Activated T-cell treated with anti-CD3 and anti-CD28 coated beads, Interleukin-2, amount 50 U/mL, for 4 hours (primary cell): ENCODE measurements around the gene SFMBT2. TPM values are rescaled to one million over a fixed set of nuclear protein-coding genes. Genes with fewer than 3 reads are reported as not detected.
"Not testable (repeated sequence)": the region's sequence is repeated elsewhere in the genome, so short reads cannot be mapped to it uniquely, and the experiment has no call there.

Experiments
- ATAC-seq, 2 donors: fragments of 200-7000 bp; cut with Tn5 transposase; one replicate each; pipeline ENCODE4 v1.10.0; 2021
- DNase-seq: peaks from one replicate; pipeline ENCODE4 v3.0.0-alpha.2; 2020
- H3K27me3 Mint-ChIP-seq: one replicate; pipeline ENCODE4 v1.8.0; 2021; ENCODE audit warnings: low read depth, mixed read lengths
- H3K36me3 Mint-ChIP-seq: one replicate; pipeline ENCODE4 v1.8.0; 2022; ENCODE audit warnings: mixed read lengths; ENCODE audit not compliant: insufficient read depth
- H3K4me1 Mint-ChIP-seq: one replicate; pipeline ENCODE4 v1.8.0; 2021; ENCODE audit warnings: low read depth, mixed read lengths
- H3K4me3 Mint-ChIP-seq: one replicate; pipeline ENCODE4 v1.8.0; 2021; ENCODE audit warnings: mild to moderate bottlenecking, moderate library complexity, mixed read lengths
- H3K9me3 Mint-ChIP-seq: one replicate; pipeline ENCODE4 v1.8.0; 2021; ENCODE audit warnings: mixed read lengths
- total RNA-seq, 3 donors: library from RNA; stranded (reverse); gene quantifications; one replicate each; pipeline ENCODE4 v1.2.1, GENCODE V29; 2021

SFMBT2 gene
- total RNA-seq, 3 donors from 2014 or later: 16.4 to 22.0 (median 20.6) TPM

DNA sequence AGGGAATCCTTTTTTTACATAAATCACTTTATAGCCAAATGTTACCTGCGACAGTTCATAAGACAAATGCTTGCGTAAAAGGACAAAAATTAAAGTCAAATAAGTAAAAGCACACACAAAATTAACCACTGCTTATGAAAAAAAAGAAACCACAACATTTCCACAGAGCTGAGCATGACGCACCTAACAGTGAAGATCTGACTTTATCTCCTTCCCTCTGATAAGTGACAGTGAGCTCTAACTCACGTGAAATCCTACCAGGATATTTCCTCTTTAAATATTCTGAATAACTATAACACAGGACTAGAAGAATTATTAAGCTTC is 225.5 kb downstream of the SFMBT2 start:
- peaks cover 42% of the 10 kb centered on the region for H3K4me1 Mint-ChIP-seq

DNA sequence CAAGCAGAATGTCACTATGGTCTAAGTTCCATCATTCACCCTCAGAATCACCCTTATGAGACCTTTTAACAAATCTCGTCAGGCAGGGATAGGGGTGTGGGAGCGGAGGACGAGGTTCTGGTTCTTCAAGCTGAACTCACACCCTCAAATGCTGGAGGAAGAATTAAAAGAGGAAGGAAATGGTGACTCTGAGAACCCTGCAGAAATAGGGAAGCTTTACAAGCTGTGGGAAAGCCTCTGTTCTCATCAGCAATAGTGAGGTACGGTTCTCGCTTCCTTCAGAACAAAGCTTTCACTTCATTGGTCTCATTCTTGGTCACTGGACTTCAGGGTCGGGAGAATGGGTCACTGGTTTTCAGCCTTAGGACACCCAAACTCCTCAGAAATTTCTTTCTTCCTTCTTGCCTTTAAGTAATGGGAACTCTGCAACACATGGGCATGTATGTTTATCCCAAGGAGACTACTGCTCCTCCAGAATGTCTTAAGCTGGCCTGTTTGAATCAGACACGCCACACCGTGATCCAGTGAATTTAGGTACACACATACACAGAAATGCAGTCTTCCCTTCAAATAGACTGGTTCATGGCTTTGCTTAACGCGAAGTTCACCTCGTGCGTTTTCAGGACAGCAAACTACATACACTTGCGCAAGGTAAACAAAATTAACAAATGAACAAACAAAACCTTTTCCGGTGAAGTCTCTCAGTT is 226.0 kb downstream of the SFMBT2 start:
- Mint-ChIP-seq H3K27me3 (no peaks in the 10 kb centered on the region), H3K4me1 (peaks cover 42% of the 10 kb centered on the region), H3K4me3 (no peak overlapping the region), H3K36me3 (peaks cover 53% of the 10 kb centered on the region), H3K9me3 (peaks cover 15% of the 10 kb centered on the region)
- no peak for ATAC-seq
- DNase-seq: no peak

More for the DNA sequence above, 225.5 kb downstream of the SFMBT2 start:
- peaks cover 15% of the 10 kb centered on the region for H3K9me3 Mint-ChIP-seq
- H3K4me3 Mint-ChIP-seq: no peak overlapping the region
- DNase-seq (no peak), ATAC-seq (peak; percentile 61 to 70)
- H3K36me3 Mint-ChIP-seq: peaks cover 53% of the 10 kb centered on the region
- no peaks in the 10 kb centered on the region for H3K27me3 Mint-ChIP-seq

- DNase-seq, H3K27me3 Mint-ChIP-seq, H3K4me3 Mint-ChIP-seq: not testable (repeated sequence)
- Mint-ChIP-seq H3K36me3 (peaks cover 48% of the 10 kb centered on the region), H3K9me3 (peaks cover 15% of the 10 kb centered on the region), H3K4me1 (peaks cover 38% of the 10 kb centered on the region)
- peak; percentile 32 to 47 for ATAC-seq
Measured at GRCh38 chr10:7184116-7184515, 226.7 kb downstream of the SFMBT2 start.

DNA sequence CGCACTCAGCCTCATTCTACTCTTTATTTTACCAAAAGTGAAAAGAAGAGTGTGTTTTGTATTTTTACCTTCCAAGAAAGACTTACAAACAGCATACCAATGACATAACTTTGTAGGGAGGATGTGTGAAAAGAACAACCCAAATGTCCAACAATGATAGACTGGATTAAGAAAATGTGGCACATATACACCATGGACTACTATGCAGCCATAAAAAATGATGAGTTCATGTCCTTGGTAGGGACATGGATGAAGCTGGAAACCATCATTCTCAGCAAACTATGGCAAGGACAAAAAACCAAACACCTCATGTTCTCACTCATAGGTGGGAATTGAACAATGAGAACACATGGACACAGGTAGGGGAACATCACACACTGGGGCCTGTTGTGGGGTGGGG is 228.5 kb downstream of the SFMBT2 start:
- peaks cover 33% of the 10 kb centered on the region for H3K4me1 Mint-ChIP-seq
- not testable (repeated sequence) for H3K27me3 Mint-ChIP-seq, H3K4me3 Mint-ChIP-seq, DNase-seq, ATAC-seq
- H3K36me3 Mint-ChIP-seq: peaks cover 48% of the 10 kb centered on the region
- peaks cover 15% of the 10 kb centered on the region for H3K9me3 Mint-ChIP-seq

- H3K27me3 Mint-ChIP-seq: no peaks in the 10 kb centered on the region
- H3K9me3 Mint-ChIP-seq: peaks cover 18% of the 10 kb centered on the region
- DNase-seq (no peak), ATAC-seq (no peak)
- no peak overlapping the region for H3K4me3 Mint-ChIP-seq
- H3K36me3 Mint-ChIP-seq: peaks cover 49% of the 10 kb centered on the region
- H3K4me1 Mint-ChIP-seq: peaks cover 25% of the 10 kb centered on the region
Measured at GRCh38 chr10:7181420-7181819, 229.4 kb downstream of the SFMBT2 start.

- Mint-ChIP-seq H3K36me3 (peaks cover 57% of the 10 kb centered on the region), H3K4me3 (no peak overlapping the region), H3K9me3 (peaks cover 23% of the 10 kb centered on the region)
Measured at GRCh38 chr10:7179536-7179935, 231.3 kb downstream of the SFMBT2 start.

GRCh38 chr10:7173948-7174347 is 236.9 kb downstream of the SFMBT2 start:
- peaks cover 52% of the 10 kb centered on the region for H3K36me3 Mint-ChIP-seq
- DNase-seq: no peak
- H3K4me3 Mint-ChIP-seq: no peak overlapping the region
- no peaks in the 10 kb centered on the region for H3K27me3 Mint-ChIP-seq
- H3K9me3 Mint-ChIP-seq: peaks cover 11% of the 10 kb centered on the region
- no peak for ATAC-seq
- no peaks in the 10 kb centered on the region for H3K4me1 Mint-ChIP-seq

More at GRCh38 chr10:7179536-7179935, 231.3 kb downstream of the SFMBT2 start:
- H3K4me1 Mint-ChIP-seq: peaks cover 13% of the 10 kb centered on the region
- DNase-seq (no peak), ATAC-seq (no peak)
- H3K27me3 Mint-ChIP-seq: no peaks in the 10 kb centered on the region

DNA sequence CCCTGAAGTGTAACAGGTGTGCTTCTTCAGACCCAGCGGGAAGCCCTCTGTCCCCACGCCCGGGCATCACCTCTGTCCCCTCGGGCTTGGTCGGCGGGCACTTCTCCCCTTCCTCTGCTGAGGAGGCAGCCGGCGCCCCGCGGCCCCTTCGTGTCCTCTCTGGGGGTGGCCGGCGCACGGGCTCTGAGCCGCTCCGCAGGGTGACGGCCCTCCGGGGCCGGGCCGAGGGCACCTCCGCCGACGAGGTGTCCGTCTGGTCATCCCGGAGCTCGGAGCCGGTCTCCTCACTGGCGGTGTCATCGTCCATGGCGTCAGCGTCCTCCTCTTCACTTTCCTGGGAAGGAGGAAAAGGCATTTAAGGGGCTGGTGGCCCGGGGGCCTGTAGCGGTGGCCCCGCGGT is 239.0 kb downstream of the SFMBT2 start:
- H3K4me1 Mint-ChIP-seq: no peaks in the 10 kb centered on the region
- no peak overlapping the region for H3K4me3 Mint-ChIP-seq
- peaks cover 11% of the 10 kb centered on the region for H3K9me3 Mint-ChIP-seq
- no peak for ATAC-seq
- peaks cover 51% of the 10 kb centered on the region for H3K36me3 Mint-ChIP-seq
- no peak for DNase-seq
- H3K27me3 Mint-ChIP-seq: no peaks in the 10 kb centered on the region

DNA sequence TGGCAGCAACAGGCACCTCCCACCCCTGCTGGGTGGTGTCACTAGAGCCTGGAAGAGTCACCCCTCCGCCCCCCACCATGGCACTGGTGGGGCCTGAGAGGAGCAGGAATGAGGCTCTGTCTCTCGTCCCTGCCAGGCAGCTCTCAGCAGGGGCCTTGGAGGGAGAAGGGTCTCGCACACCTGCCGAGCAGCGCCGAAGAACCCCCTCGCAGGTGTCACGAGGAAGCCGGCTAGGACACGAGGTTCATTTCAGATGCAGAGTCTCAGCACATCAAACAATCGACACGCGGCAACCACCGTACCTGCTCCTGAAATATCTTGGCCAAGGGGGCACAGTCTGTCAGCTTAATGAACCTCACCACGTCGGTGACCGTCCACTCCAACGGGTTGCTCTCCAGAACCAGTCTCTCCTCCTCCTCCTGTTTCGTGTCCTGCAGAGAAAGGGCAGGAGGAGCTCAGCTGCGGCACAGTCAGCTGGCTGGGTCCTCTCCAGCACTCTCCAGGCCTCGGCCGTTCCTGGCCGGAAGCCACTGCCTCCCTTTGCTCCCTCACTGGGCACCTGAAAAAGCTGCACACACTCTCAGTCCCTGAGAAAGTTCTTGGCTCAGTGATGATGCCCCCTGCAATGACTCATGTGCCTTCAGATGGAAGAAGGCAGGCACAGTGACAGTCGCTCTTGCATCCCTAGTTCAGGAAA is 240.1 kb downstream of the SFMBT2 start:
- Mint-ChIP-seq H3K4me3 (no peak overlapping the region), H3K9me3 (peaks cover 5% of the 10 kb centered on the region), H3K36me3 (peaks cover 45% of the 10 kb centered on the region), H3K27me3 (no peaks in the 10 kb centered on the region), H3K4me1 (no peaks in the 10 kb centered on the region)
- ATAC-seq (no peak), DNase-seq (no peak)

DNA sequence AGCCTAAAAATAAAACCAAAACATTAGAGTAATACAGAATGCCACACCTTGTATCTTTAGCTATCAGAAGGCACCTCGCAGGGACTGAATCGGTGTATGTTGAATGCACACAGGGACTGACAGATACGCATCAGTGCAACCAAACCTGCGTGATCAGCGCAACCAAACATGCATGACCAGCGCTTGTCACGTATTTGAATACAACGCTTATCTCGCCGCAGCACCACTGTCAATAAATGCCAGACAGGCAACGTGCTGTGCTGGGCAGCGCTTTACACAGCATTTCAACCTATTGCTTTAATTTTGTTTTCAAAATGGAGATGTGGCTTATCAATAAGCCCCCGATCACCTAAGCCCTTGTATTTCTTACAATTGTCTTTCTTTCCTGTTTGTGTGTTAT is 242.4 kb downstream of the SFMBT2 start:
- DNase-seq (no peak), ATAC-seq (no peak)
- Mint-ChIP-seq H3K9me3 (no peaks in the 10 kb centered on the region), H3K27me3 (no peaks in the 10 kb centered on the region), H3K4me3 (no peak overlapping the region), H3K36me3 (peaks cover 38% of the 10 kb centered on the region), H3K4me1 (no peaks in the 10 kb centered on the region)

GRCh38 chr10:7165500-7166177 is 245.2 kb downstream of the SFMBT2 start:
- no peak for ATAC-seq
- H3K4me3 Mint-ChIP-seq: no peak overlapping the region
- no peaks in the 10 kb centered on the region for H3K9me3 Mint-ChIP-seq
- peaks cover 3% of the 10 kb centered on the region for H3K4me1 Mint-ChIP-seq
- H3K27me3 Mint-ChIP-seq: no peaks in the 10 kb centered on the region
- H3K36me3 Mint-ChIP-seq: peaks cover 45% of the 10 kb centered on the region
- no peak for DNase-seq

DNA sequence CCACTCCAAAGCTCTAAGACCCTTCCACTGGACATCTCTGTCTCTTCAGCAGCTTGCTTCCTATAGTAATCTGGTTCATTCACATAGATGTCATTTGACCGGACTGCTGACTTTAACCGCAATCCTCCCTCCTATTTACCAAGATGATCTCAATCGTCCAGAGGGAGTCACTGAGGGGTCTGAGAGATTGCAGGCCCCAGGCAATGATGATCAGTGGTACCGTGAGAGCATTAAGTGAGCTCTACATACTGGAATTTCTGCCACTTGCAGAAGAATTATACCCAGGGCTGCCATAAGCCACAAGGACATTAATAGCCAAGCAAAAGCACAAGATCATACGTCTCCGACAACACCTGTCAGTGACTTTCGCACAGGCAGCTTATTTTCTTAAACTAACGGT is 245.9 kb downstream of the SFMBT2 start:
- peaks cover 10% of the 10 kb centered on the region for H3K4me1 Mint-ChIP-seq
- H3K4me3 Mint-ChIP-seq: no peak overlapping the region
- no peaks in the 10 kb centered on the region for H3K9me3 Mint-ChIP-seq
- H3K27me3 Mint-ChIP-seq: no peaks in the 10 kb centered on the region
- DNase-seq: no peak
- peaks cover 52% of the 10 kb centered on the region for H3K36me3 Mint-ChIP-seq
- ATAC-seq: no peak

DNA sequence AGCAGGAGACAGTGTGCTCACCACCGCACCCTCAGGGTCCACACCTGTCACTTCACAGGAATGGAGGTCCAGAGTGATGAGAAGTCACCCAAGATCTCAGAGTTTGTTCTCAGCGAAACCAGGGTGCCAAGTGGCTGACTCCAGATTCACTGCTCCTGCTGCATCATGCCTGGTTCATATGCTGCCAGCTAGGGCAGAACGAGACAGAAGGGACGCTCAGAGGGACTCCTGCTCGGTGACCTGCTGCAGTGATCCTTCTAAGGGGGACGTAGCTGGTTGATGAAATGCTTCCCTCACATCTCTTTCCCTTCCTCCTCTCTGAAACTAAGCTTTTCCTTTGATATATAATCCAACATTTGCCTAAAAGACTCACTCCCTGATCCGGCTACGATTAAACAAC is 248.5 kb downstream of the SFMBT2 start:
- ATAC-seq: no peak

GRCh38 chr10:7161484-7162250 is 249.2 kb downstream of the SFMBT2 start:
- peaks cover 31% of the 10 kb centered on the region for H3K4me1 Mint-ChIP-seq
- no peaks in the 10 kb centered on the region for H3K9me3 Mint-ChIP-seq
- no peak overlapping the region for H3K4me3 Mint-ChIP-seq
- ATAC-seq: no peak
- DNase-seq: no peak
- no peaks in the 10 kb centered on the region for H3K27me3 Mint-ChIP-seq
- H3K36me3 Mint-ChIP-seq: peaks cover 49% of the 10 kb centered on the region

More for the DNA sequence above, 248.5 kb downstream of the SFMBT2 start:
- Mint-ChIP-seq H3K27me3 (no peaks in the 10 kb centered on the region), H3K9me3 (no peaks in the 10 kb centered on the region), H3K4me3 (no peak overlapping the region), H3K36me3 (peaks cover 52% of the 10 kb centered on the region), H3K4me1 (peaks cover 26% of the 10 kb centered on the region)
- DNase-seq: no peak
